ENCODE results near the gene FSTL4.

Gene FSTL4

DNA sequence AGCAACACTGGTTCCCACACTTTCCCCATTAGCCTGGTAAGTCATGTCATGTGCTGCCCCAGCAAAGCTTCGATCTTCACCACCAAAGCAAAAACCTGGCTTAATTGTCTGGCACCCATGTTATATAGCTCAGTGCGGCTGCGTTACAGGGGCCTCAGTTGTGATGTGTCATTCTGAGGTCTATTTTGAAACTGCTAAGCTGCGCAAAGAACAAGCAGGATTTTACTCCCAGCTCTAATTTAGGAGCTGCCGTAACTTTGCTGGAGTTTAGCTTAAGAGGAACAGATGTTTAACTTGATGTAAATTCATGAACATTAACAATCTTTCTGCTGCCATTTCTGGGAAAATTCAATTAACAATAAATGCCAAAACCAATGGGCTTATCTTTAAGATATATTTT is 286.5 kb downstream of the FSTL4 start:
- no peak for DNase-seq (ENCODE audit: low spot score in 2 of 2)
- no peak for ATAC-seq
- no peak overlapping the region for H3K27ac Mint-ChIP-seq
- H3K4me3 Mint-ChIP-seq = no peak overlapping the region
- H3K36me3 Mint-ChIP-seq = peaks cover 7% of the 10 kb centered on the region
- peaks cover 16% of the 10 kb centered on the region for H3K4me1 Mint-ChIP-seq
- H3K9me3 Mint-ChIP-seq = no peaks in the 10 kb centered on the region

DNA sequence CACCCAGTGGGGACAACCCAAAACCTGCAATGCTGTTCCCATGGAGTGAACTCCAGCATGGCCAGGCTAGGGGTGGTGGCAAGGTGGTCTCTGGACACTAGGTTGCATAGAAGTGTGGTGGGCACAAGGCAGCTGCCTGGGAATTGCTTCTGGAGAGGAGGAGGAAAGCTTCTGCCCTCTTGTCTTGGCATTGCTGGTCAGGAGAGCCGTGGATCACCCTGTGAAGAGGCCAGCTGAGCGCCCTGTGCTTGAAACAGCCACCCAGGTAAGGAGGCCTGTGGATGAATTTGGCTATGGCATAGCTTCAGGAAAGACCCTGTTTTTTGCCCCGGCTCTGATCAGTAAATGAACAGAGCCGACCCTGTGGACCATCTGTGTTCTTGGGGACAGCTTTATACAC is 287.4 kb downstream of the FSTL4 start:
- no peak overlapping the region for H3K4me3 Mint-ChIP-seq
- no peak for ATAC-seq
- peak overlapping the region; percentile 60 for H3K27ac Mint-ChIP-seq
- DNase-seq (ENCODE audit: low spot score in 2 of 2) = no peak
- H3K9me3 Mint-ChIP-seq = no peaks in the 10 kb centered on the region
- peaks cover 16% of the 10 kb centered on the region for H3K4me1 Mint-ChIP-seq
- peaks cover 7% of the 10 kb centered on the region for H3K36me3 Mint-ChIP-seq

DNA sequence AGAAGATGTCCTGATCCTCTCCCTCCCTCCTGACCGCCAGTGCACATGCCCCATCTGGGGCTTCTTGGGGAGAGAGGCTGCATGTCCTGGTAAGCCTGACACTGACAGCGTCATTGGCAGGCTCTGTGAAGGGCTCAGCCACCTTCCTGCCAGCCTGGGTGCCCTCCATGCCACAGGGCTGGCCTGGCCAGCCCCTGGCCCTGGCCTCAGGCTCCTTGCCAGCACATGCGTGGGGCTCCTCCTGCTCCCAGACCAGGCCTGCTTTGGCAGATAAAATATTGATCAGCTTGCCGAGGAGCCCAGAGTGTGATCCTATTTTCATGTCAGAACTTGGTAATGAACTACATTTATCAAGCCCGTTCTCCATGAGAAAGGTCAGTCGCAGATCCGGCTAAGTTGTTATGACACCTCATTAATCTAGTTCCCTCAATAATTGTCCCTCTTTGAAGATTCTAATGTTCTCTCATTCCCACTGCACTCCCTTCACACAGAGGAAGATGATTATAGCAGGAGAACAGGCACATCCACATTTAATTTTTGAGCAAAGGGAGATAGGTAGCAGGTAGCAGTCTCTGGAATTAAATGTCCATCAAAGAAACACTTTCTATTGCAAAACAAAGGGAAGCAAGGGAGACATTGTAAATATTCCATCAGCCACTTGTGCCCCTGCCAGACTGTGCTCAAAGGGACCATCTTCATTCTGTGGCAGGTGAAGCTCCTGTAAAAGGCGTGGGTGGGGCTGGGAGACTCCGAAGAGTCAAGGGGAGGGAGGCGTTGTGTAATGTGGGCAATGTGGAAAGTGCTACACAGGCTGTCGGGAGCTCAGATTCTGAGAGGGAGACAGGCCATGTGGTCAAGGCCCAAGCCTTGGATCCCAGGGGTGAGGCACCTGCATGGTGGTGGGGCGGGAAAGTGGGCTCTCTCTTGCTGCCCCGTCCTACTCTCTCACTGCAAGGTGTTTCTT is 288.6 kb downstream of the FSTL4 start:
- peak overlapping the region; percentile 60 for H3K27ac Mint-ChIP-seq
- peaks cover 20% of the 10 kb centered on the region for H3K4me1 Mint-ChIP-seq
- no peak overlapping the region for H3K4me3 Mint-ChIP-seq
- no peaks in the 10 kb centered on the region for H3K9me3 Mint-ChIP-seq
- DNase-seq (ENCODE audit: low spot score in 2 of 2) (no peak), ATAC-seq (no peak)
- peaks cover 7% of the 10 kb centered on the region for H3K36me3 Mint-ChIP-seq

DNA sequence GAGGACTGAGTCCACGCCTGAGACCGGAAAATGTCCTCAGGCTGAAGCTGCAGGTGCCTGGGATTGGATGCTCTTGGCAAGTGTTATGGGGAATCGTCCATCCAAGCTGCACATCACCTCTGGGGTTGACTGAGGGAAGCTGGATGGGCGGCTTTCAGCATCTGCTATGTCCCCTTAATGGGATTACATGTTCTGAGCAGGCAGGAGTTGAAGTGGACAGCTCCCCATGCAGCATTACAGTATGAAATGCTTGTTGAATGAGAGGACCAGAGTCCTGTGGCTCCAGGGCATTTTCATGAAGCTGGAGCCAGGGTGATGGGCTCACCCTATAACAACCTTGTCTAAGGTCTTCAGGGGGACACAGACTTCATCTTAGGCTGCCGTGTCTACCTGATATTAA is 289.6 kb downstream of the FSTL4 start:
- Mint-ChIP-seq H3K4me3 (no peak overlapping the region), H3K27ac (peak overlapping the region; percentile 7), H3K9me3 (no peaks in the 10 kb centered on the region), H3K4me1 (peaks cover 20% of the 10 kb centered on the region), H3K36me3 (peaks cover 7% of the 10 kb centered on the region)
- no peak for ATAC-seq
- no peak for DNase-seq (ENCODE audit: low spot score in 2 of 2)

DNA sequence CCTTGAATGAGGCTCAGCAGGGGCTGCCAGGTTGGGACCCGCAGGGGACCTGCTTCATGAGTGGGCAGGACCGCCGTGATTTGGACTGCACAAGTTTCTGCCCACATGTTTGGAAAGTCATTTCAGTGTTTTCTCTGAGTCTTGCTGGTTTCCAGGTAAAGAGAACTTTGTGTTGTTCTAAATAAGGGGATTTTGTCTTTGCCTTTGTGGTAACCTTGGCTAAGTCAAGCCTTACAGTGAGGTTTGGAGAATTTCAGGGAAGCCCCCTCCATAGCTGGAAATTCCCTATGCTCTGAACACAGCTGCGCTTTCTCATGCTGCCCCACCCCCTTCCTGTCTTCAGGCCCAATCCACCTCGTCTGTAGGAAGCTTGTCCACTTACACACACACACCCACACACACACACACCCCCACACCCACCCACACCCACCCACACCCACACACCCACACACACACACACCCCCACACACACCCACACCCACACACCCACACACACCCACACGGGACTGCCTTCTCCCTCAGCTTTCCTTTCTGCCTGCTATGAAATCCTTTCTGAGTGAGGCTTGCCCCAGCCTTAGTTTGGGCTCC is 290.4 kb downstream of the FSTL4 start:
- no peaks in the 10 kb centered on the region for H3K9me3 Mint-ChIP-seq
- DNase-seq (ENCODE audit: low spot score in 2 of 2) = no peak

DNA sequence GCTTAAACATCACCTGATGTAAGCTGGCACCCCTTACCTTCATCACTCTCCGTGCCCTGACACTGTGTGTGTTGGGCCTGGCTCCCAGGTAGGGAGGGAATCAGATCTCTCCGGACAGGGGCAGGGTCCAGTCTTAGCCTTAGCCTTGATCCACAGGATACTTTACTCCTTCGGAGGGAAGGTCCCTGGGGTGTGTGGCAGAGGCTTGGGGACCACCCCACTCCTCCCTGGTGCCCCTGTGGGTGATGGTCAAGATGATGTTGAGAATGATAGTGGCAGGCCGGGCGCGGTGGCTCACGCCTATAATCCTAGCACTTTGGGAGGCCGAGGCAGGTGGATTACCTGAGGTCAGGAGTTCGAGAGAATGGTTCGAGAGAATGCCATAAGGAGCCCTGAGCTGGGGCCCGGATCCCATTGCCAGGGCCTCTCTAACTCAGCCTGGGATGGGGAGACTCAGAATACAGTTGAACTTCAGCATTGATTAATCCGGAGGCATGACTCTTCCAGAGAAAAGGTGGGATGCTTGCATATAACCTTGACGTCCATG is 291.0 kb downstream of the FSTL4 start:
- Mint-ChIP-seq H3K27ac (no peak overlapping the region), H3K9me3 (no peaks in the 10 kb centered on the region), H3K4me3 (no peak overlapping the region), H3K36me3 (peaks cover 7% of the 10 kb centered on the region), H3K4me1 (peaks cover 20% of the 10 kb centered on the region)
- no peak for DNase-seq (ENCODE audit: low spot score in 2 of 2)
- ATAC-seq = no peak

More for the DNA sequence above, 290.4 kb downstream of the FSTL4 start:
- peak; percentile 61 for ATAC-seq
- Mint-ChIP-seq H3K36me3 (peaks cover 7% of the 10 kb centered on the region), H3K4me1 (peaks cover 20% of the 10 kb centered on the region), H3K27ac (peak overlapping the region; percentile 7), H3K4me3 (no peak overlapping the region)

DNA sequence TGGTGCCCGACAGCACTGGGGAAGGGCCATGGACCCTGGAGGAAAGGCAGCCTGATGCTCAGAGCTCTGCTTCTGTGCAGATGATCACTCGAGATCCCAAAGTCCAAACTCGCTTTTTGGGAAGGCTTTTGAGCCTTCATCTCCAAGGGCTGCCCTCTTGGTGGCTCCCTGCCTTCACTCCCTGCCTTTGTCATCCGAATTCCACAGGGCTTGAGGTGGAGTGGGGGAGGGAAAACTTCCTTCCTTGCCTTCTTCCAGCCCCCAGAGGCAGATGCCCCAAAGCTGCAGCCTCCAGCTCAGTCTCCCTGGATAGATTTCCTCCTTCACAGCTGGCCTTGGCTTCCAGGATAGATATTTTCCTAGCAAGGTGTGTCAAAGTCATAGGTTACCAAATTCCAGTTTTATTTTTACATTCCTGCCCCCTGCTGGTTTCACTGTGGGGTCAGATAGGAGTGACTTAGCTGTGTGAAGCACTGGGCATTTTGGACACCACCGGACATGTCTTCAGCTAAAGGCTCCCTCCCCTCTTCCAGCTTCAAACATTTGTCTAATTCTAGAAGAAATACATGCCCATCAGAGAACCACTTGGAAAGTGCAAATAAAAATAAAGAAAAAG is 292.3 kb downstream of the FSTL4 start:
- ATAC-seq = no peak

DNA sequence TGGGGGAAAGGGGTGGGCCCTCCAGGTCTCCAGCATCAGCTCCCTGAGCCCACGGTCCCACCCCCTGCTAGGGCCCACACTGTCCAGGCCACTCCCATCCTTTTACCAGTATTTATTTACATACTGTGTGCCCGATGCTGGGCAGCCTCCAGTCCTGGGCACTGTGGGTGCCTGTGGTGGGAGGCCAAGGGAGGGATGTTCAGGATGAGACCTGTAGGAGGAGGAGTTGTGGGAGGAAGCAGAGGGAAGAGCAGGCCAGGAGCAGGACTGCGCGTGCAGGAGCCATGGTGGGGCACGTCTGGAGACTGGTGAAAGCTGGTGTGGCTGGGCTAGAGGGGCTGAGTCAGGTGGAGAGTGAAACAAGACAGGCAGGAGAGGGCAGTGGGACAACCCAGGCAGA is 293.1 kb downstream of the FSTL4 start:
- no peak for DNase-seq (ENCODE audit: low spot score in 2 of 2)
- no peak overlapping the region for H3K4me3 Mint-ChIP-seq
- H3K9me3 Mint-ChIP-seq = no peaks in the 10 kb centered on the region
- peaks cover 20% of the 10 kb centered on the region for H3K4me1 Mint-ChIP-seq
- peaks cover 7% of the 10 kb centered on the region for H3K36me3 Mint-ChIP-seq
- H3K27ac Mint-ChIP-seq = no peak overlapping the region
- ATAC-seq = no peak

More for the DNA sequence above, 292.3 kb downstream of the FSTL4 start:
- no peaks in the 10 kb centered on the region for H3K9me3 Mint-ChIP-seq
- H3K27ac Mint-ChIP-seq = no peak overlapping the region
- peaks cover 20% of the 10 kb centered on the region for H3K4me1 Mint-ChIP-seq
- no peak overlapping the region for H3K4me3 Mint-ChIP-seq
- no peak for DNase-seq (ENCODE audit: low spot score in 2 of 2)
- peaks cover 7% of the 10 kb centered on the region for H3K36me3 Mint-ChIP-seq

DNA sequence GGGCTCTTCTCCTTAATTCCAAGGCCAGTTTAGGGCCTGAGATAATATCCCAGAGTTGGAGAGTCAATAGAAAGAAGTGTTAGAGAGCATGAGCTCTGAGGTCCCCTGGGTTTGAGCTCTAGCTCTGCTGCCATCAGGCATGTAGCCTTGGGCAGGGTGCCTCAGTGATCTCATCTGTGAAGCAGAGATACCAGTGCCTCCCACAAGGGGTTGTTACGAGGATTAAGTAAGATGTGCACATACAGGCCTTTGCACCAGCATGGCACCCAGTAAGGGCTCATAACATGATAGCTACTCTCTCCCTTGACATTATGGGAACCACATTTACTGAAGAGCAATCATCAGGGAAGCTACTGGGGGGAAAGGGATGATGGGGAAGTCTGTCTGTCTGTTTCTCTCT is 294.8 kb downstream of the FSTL4 start:
- ATAC-seq (no peak), DNase-seq (ENCODE audit: low spot score in 2 of 2) (no peak)
- Mint-ChIP-seq H3K4me1 (peaks cover 20% of the 10 kb centered on the region), H3K4me3 (no peak overlapping the region), H3K27ac (no peak overlapping the region), H3K9me3 (no peaks in the 10 kb centered on the region), H3K36me3 (peaks cover 7% of the 10 kb centered on the region)

DNA sequence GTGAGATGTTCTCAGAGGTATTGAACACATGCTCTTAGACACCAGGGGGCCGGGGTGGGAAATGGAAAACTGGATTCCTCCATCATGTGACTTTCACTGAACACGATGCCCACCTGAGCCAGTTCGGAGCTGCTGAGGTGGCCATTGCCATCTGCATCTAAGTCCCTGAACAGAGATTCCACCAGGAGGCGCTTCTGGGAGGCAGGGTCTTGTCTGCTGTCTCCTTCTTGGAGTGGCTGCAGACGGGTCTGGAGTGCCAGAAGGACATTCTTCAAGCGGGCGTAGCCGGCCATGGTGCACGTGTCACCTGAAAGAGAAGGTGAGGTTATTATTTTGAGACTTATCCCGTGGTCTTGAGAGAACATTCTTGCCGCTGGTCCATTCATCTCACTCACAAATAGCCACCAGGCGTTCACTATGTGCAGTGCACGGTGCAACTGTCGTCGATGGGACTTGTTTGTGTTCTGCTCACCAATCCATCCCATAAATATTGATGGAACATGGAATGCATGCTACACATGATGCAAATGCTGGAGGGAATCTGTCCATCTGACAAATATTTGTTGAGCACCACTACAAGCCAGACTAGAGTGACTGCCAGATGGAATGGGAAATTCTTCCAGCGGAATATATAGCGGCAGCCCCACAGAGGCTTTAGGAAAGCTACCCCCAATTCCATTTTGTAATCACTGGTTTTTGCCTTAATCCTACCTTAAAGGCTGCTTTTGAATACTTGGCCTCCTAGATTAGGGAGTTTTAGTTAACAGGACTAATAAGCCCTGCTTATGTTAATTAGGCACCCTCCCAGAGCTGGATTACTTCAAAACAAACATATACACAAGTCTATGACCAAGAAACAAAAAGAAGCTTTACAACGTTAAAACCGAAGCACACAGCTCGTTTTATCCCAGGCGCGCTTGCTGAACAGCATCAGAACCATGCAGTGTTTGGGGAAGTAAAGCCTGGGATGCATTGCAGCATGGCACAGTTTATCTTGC is 295.7 kb downstream of the FSTL4 start:
- no peaks in the 10 kb centered on the region for H3K9me3 Mint-ChIP-seq
- no peak overlapping the region for H3K4me3 Mint-ChIP-seq
- DNase-seq (ENCODE audit: low spot score in 2 of 2) (no peak), ATAC-seq (no peak)
- H3K36me3 Mint-ChIP-seq = no peaks in the 10 kb centered on the region
- no peak overlapping the region for H3K27ac Mint-ChIP-seq
- peaks cover 11% of the 10 kb centered on the region for H3K4me1 Mint-ChIP-seq

DNA sequence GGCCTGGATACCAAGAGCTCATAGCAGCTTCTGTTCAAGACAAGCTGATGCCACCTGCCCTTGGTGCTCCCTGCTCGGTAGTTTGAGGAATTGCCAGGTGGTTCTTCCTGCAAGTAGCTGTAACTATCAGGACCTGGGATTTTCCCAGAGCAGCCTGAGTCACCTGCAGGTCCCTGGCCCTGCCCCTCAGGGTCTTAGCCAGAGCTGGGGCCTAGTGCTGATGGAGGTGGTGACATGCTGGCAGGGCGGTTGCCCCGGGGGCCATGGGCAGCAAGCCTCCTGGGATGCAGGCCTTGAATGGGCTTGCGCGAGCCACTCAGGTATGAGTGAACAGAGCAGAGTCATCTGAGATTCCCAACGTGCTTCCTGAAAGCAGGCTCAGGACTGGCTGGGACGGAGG is 298.3 kb downstream of the FSTL4 start:
- H3K9me3 Mint-ChIP-seq = no peaks in the 10 kb centered on the region
- no peak overlapping the region for H3K27ac Mint-ChIP-seq
- H3K36me3 Mint-ChIP-seq = no peaks in the 10 kb centered on the region
- H3K4me1 Mint-ChIP-seq = peaks cover 1% of the 10 kb centered on the region
- no peak overlapping the region for H3K4me3 Mint-ChIP-seq
- DNase-seq (ENCODE audit: low spot score in 2 of 2) (no peak), ATAC-seq (no peak)

DNA sequence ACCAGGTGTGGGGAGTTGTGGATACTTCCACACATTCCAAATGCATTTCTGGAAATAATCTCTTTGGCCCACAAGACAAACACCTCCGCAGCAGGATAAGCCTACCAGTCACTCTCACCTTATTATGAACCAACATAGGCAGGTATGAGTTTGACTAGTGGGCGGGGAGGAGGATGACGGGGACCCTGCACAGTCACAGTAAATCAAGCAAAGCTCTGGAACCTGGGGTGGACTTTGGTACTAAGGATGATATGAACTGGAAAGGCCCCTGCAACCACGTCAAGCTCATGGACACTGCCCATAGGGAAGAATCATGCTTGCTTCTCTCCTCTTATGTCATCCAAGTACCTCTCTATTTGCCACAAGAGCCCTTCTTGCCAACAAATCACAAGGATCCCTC is 301.2 kb downstream of the FSTL4 start:
- H3K36me3 Mint-ChIP-seq = no peaks in the 10 kb centered on the region
- ATAC-seq (no peak), DNase-seq (ENCODE audit: low spot score in 2 of 2) (no peak)
- no peaks in the 10 kb centered on the region for H3K9me3 Mint-ChIP-seq
- no peaks in the 10 kb centered on the region for H3K4me1 Mint-ChIP-seq
- no peak overlapping the region for H3K4me3 Mint-ChIP-seq
- H3K27ac Mint-ChIP-seq = no peak overlapping the region

DNA sequence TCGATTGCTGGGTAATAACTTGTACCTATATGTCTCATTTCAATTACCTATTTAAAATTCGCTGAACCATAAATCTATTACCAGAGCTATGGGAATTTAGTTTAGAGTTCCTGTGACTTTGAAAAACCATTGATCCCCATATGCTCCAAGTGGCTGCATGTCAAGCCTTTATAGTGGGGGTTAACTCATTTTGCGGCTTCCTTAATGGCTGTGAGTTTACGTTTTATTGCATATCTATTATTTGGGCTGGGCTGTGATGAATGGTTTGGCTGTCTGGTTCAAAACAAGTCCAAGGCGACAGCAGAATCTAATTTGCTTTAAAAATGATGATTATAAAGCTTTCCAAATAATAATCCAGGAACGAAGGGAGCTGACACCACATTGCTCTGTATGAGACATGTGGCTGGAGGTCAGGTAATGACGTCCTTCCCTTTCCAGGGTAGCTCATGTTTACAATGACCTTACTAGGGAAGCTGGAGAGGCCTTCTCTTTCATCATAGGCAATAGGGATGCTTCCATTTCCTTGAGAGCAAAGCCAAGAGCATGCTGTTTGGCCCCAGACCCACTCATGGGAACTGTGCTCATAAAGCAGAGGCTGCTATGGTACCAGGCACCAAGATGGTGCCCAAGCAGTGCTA is 302.2 kb downstream of the FSTL4 start:
- Mint-ChIP-seq H3K27ac (no peak overlapping the region), H3K4me3 (no peak overlapping the region), H3K36me3 (no peaks in the 10 kb centered on the region)

DNA sequence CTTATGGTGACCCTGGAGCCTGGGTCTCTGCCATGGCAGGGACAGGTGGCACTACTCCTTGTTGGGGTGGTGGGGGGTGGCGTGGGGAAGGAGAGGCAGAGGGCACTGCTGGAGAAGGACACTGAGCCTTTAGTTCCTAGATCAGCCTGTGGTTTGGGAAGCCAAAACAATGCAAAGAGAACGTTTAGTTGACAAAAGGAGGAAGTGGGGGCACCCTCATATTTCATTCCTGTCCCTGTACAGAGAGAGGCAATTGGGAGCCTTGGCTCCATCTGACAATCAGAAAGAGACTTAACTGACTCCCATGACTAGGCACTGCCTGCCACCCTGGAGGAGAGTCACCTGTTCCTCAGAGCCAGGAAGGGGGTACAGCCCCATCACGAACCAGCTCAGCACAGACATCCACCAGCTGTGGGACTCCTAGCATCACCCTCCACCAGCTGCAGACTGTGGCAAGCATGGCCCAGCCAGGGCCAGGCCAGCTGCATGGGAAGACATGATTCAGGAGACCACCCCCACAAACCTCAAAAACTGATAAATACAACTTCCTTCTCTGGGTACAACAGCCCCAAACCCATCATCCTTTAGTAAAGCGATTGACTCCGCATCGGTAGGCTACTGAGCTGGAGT is 303.1 kb downstream of the FSTL4 start:
- no peak overlapping the region for H3K4me3 Mint-ChIP-seq
- H3K36me3 Mint-ChIP-seq = no peaks in the 10 kb centered on the region
- DNase-seq (ENCODE audit: low spot score in 2 of 2) (no peak), ATAC-seq (no peak)
- no peak overlapping the region for H3K27ac Mint-ChIP-seq
- H3K4me1 Mint-ChIP-seq = no peaks in the 10 kb centered on the region
- H3K9me3 Mint-ChIP-seq = no peaks in the 10 kb centered on the region

More for the DNA sequence above, 302.2 kb downstream of the FSTL4 start:
- no peaks in the 10 kb centered on the region for H3K4me1 Mint-ChIP-seq
- ATAC-seq = no peak
- H3K9me3 Mint-ChIP-seq = no peaks in the 10 kb centered on the region
- DNase-seq (ENCODE audit: low spot score in 2 of 2) = no peak

All from stimulated activated effector memory CD8-positive, alpha-beta T cell treated with anti-CD3 and anti-CD28 coated beads, Interleukin-12 subunit alpha, Interleukin-12 subunit beta, amount 100 ng/mL, for 72 hours (primary cell).